ENCODE data around the gene TTBK2.

TTBK2 gene

GRCh38 chr15:42868683-42869082 lies 51.9 kb downstream of the TTBK2 start:
- H2AK5ac ChIP-seq (ENCODE audit: low read length, severe bottlenecking), result no peak overlapping the region
- no peak overlapping the region for H3K4me3 ChIP-seq (ENCODE audit: insufficient read depth in 1 of 2, low read depth in 1 of 2, low read length in 2 of 2)
- H3K18ac ChIP-seq (ENCODE audit: low read depth in 1 of 2, low read length in 2 of 2), result no peak overlapping the region
- H3K79me1 ChIP-seq (replicated peaks; ENCODE audit: low read length, poor library complexity, severe bottlenecking), result peaks cover 11% of the 10 kb centered on the region
- H3K4me1 ChIP-seq (ENCODE audit: control insufficient read depth, insufficient read depth, low read depth, low read length), result no peaks in the 10 kb centered on the region
- no peak overlapping the region for H3K4ac ChIP-seq (ENCODE audit: low read depth in 1 of 2, low read length in 2 of 2)
- no peak for DNase-seq
- no peak overlapping the region for H4K91ac ChIP-seq (ENCODE audit: low read length)
- no peaks in the 10 kb centered on the region for H3K27me3 ChIP-seq (ENCODE audit: control insufficient read depth in 1 of 2, insufficient read depth in 1 of 2, low read length in 2 of 2)
- no peak overlapping the region for H2BK12ac ChIP-seq (ENCODE audit: low read length in 2 of 2)
- no peak overlapping the region for H4K8ac ChIP-seq (ENCODE audit: low read length)
- WGBS, result no CpG with 5 or more reads among the region's 2 CpGs
- no peak overlapping the region for H2BK5ac ChIP-seq (ENCODE audit: low read depth, low read length, poor library complexity, severe bottlenecking)
- H3K4me2 ChIP-seq (ENCODE audit: low read length, poor library complexity, severe bottlenecking), result no peak overlapping the region
- no peak overlapping the region for H3K9ac ChIP-seq (ENCODE audit: low read length)
- H3K23ac ChIP-seq (ENCODE audit: low read length in 2 of 2), result no peak overlapping the region
- no peak overlapping the region for H3K27ac ChIP-seq (ENCODE audit: low read length, poor library complexity, severe bottlenecking)
- H2BK120ac ChIP-seq (ENCODE audit: low read depth, low read length), result no peak overlapping the region
- no peak overlapping the region for H2AFZ ChIP-seq (ENCODE audit: low read depth, low read length)
- no peak overlapping the region for H2BK15ac ChIP-seq (ENCODE audit: low read depth, poor library complexity, severe bottlenecking)
- no peaks in the 10 kb centered on the region for H3K9me3 ChIP-seq (ENCODE audit: control insufficient read depth, low read length)
- H3K36me3 ChIP-seq (ENCODE audit: control insufficient read depth in 1 of 2, insufficient read depth in 2 of 2, low read depth in 1 of 2, low read length in 2 of 2), result peaks cover 4 to 5% of the 10 kb centered on the region in 2 experiments
- no peak overlapping the region for H3K14ac ChIP-seq (ENCODE audit: low read length in 2 of 2)

GRCh38 chr15:42863572-42864239 lies 56.9 kb downstream of the TTBK2 start:
- Histone ChIP-seq H2BK120ac (ENCODE audit: low read depth, low read length) (no peak overlapping the region), H3K14ac (ENCODE audit: low read length in 2 of 2) (no peak overlapping the region), H3K18ac (ENCODE audit: low read depth in 1 of 2, low read length in 2 of 2) (no peak overlapping the region), H2BK15ac (ENCODE audit: low read depth, poor library complexity, severe bottlenecking) (no peak overlapping the region), H3K27me3 (ENCODE audit: control insufficient read depth in 1 of 2, insufficient read depth in 1 of 2, low read length in 2 of 2) (no peaks in the 10 kb centered on the region), H3K9ac (ENCODE audit: low read length) (no peak overlapping the region), H3K36me3 (ENCODE audit: control insufficient read depth in 1 of 2, insufficient read depth in 2 of 2, low read depth in 1 of 2, low read length in 2 of 2) (peaks cover 0 to 5% of the 10 kb centered on the region in 2 experiments), H3K23ac (ENCODE audit: low read length in 2 of 2) (no peak overlapping the region), H3K4me3 (ENCODE audit: insufficient read depth in 1 of 2, low read depth in 1 of 2, low read length in 2 of 2) (no peak overlapping the region), H3K4me1 (ENCODE audit: control insufficient read depth, insufficient read depth, low read depth, low read length) (no peaks in the 10 kb centered on the region), H3K79me1 (replicated peaks; ENCODE audit: low read length, poor library complexity, severe bottlenecking) (peaks cover 13% of the 10 kb centered on the region), H4K91ac (ENCODE audit: low read length) (no peak overlapping the region), H4K8ac (ENCODE audit: low read length) (no peak overlapping the region), H2BK12ac (ENCODE audit: low read length in 2 of 2) (no peak overlapping the region), H3K9me3 (ENCODE audit: control insufficient read depth, low read length) (no peaks in the 10 kb centered on the region), H2BK5ac (ENCODE audit: low read depth, low read length, poor library complexity, severe bottlenecking) (no peak overlapping the region), H3K4ac (ENCODE audit: low read depth in 1 of 2, low read length in 2 of 2) (no peak overlapping the region), H2AK5ac (ENCODE audit: low read length, severe bottlenecking) (no peak overlapping the region), H3K27ac (ENCODE audit: low read length, poor library complexity, severe bottlenecking) (no peak overlapping the region), H3K4me2 (ENCODE audit: low read length, poor library complexity, severe bottlenecking) (no peak overlapping the region), H2AFZ (ENCODE audit: low read depth, low read length) (no peak overlapping the region)
- WGBS, result 78% methylated on average over 2 of the region's 2 CpGs
- no peak for DNase-seq

- Histone ChIP-seq H3K9me3 (ENCODE audit: control insufficient read depth, low read length) (no peaks in the 10 kb centered on the region), H3K4ac (ENCODE audit: low read depth in 1 of 2, low read length in 2 of 2) (no peak overlapping the region), H2BK120ac (ENCODE audit: low read depth, low read length) (no peak overlapping the region), H3K14ac (ENCODE audit: low read length in 2 of 2) (no peak overlapping the region), H2BK5ac (ENCODE audit: low read depth, low read length, poor library complexity, severe bottlenecking) (no peak overlapping the region), H3K4me2 (ENCODE audit: low read length, poor library complexity, severe bottlenecking) (no peak overlapping the region), H2AK5ac (ENCODE audit: low read length, severe bottlenecking) (no peak overlapping the region), H2AFZ (ENCODE audit: low read depth, low read length) (no peak overlapping the region), H4K8ac (ENCODE audit: low read length) (no peak overlapping the region), H3K79me1 (replicated peaks; ENCODE audit: low read length, poor library complexity, severe bottlenecking) (peaks cover 17% of the 10 kb centered on the region), H4K91ac (ENCODE audit: low read length) (no peak overlapping the region), H2BK15ac (ENCODE audit: low read depth, poor library complexity, severe bottlenecking) (no peak overlapping the region), H3K9ac (ENCODE audit: low read length) (no peak overlapping the region), H3K27ac (ENCODE audit: low read length, poor library complexity, severe bottlenecking) (no peak overlapping the region), H3K36me3 (ENCODE audit: control insufficient read depth in 1 of 2, insufficient read depth in 2 of 2, low read depth in 1 of 2, low read length in 2 of 2) (no peaks in the 10 kb centered on the region), H2BK12ac (ENCODE audit: low read length in 2 of 2) (no peak overlapping the region), H3K23ac (ENCODE audit: low read length in 2 of 2) (no peak overlapping the region), H3K18ac (ENCODE audit: low read depth in 1 of 2, low read length in 2 of 2) (no peak overlapping the region), H3K4me3 (ENCODE audit: insufficient read depth in 1 of 2, low read depth in 1 of 2, low read length in 2 of 2) (no peak overlapping the region), H3K27me3 (ENCODE audit: control insufficient read depth in 1 of 2, insufficient read depth in 1 of 2, low read length in 2 of 2) (no peaks in the 10 kb centered on the region), H3K4me1 (ENCODE audit: control insufficient read depth, insufficient read depth, low read depth, low read length) (no peaks in the 10 kb centered on the region)
- 100% methylated on average over 2 of the region's 2 CpGs for WGBS
- peak; percentile 4 for DNase-seq
Observed at GRCh38 chr15:42858999-42859789, 61.4 kb downstream of the TTBK2 start.

- H3K4me1 ChIP-seq (ENCODE audit: control insufficient read depth, insufficient read depth, low read depth, low read length), result no peaks in the 10 kb centered on the region
- H3K9me3 ChIP-seq (ENCODE audit: control insufficient read depth, low read length), result no peaks in the 10 kb centered on the region
- H2BK5ac ChIP-seq (ENCODE audit: low read depth, low read length, poor library complexity, severe bottlenecking), result no peak overlapping the region
- no peak overlapping the region for H3K4ac ChIP-seq (ENCODE audit: low read depth in 1 of 2, low read length in 2 of 2)
- H4K91ac ChIP-seq (ENCODE audit: low read length), result no peak overlapping the region
- H3K4me2 ChIP-seq (ENCODE audit: low read length, poor library complexity, severe bottlenecking), result no peak overlapping the region
- H2BK120ac ChIP-seq (ENCODE audit: low read depth, low read length), result no peak overlapping the region
- H3K14ac ChIP-seq (ENCODE audit: low read length in 2 of 2), result no peak overlapping the region
- H2BK15ac ChIP-seq (ENCODE audit: low read depth, poor library complexity, severe bottlenecking), result no peak overlapping the region
- no peak overlapping the region for H2AK5ac ChIP-seq (ENCODE audit: low read length, severe bottlenecking)
- no peak for DNase-seq
- peaks cover 0 to 3% of the 10 kb centered on the region in 2 experiments for H3K36me3 ChIP-seq (ENCODE audit: control insufficient read depth in 1 of 2, insufficient read depth in 2 of 2, low read depth in 1 of 2, low read length in 2 of 2)
- WGBS, result 89% methylated on average over 2 of the region's 2 CpGs
- H3K18ac ChIP-seq (ENCODE audit: low read depth in 1 of 2, low read length in 2 of 2), result no peak overlapping the region
- H3K23ac ChIP-seq (ENCODE audit: low read length in 2 of 2), result no peak overlapping the region
- no peak overlapping the region for H2BK12ac ChIP-seq (ENCODE audit: low read length in 2 of 2)
- H3K9ac ChIP-seq (ENCODE audit: low read length), result no peak overlapping the region
- H3K79me1 ChIP-seq (replicated peaks; ENCODE audit: low read length, poor library complexity, severe bottlenecking), result peaks cover 16% of the 10 kb centered on the region
- no peak overlapping the region for H3K27ac ChIP-seq (ENCODE audit: low read length, poor library complexity, severe bottlenecking)
- H2AFZ ChIP-seq (ENCODE audit: low read depth, low read length), result no peak overlapping the region
- no peak overlapping the region for H4K8ac ChIP-seq (ENCODE audit: low read length)
- H3K27me3 ChIP-seq (ENCODE audit: control insufficient read depth in 1 of 2, insufficient read depth in 1 of 2, low read length in 2 of 2), result no peaks in the 10 kb centered on the region
- no peak overlapping the region for H3K4me3 ChIP-seq (ENCODE audit: insufficient read depth in 1 of 2, low read depth in 1 of 2, low read length in 2 of 2)
Observed at GRCh38 chr15:42858540-42858939, 62.0 kb downstream of the TTBK2 start.

All from mesenchymal stem cell (in vitro differentiated cells and primary cell).